ENCODE data around the gene SPATA12. TPM values are rescaled to one million over a fixed set of nuclear protein-coding genes. Genes with fewer than 3 reads are reported as not detected.

The SPATA12 gene
- total RNA-seq, 1 donor from 2014 or later: not detected

GRCh38 chr3:57108684-57109083, 48.2 kb downstream of the SPATA12 start:
- H3K27ac Mint-ChIP-seq: no peak overlapping the region
- H3K36me3 Mint-ChIP-seq (ENCODE audit: low read depth): no peaks in the 10 kb centered on the region
- no peaks in the 10 kb centered on the region for H3K9me3 Mint-ChIP-seq
- no peak overlapping the region for H3K4me3 Mint-ChIP-seq
- POLR2A ChIA-PET: no interaction called here
- H3K4me1 Mint-ChIP-seq: no peaks in the 10 kb centered on the region
- intact Hi-C loops (cut with micrococcal nuclease): no loop called here
- no peak for TF ChIP-seq CTCF (IDR thresholded peaks at IDR 0.05)
- DNase-seq: no peak
- ATAC-seq (ENCODE audit: low read depth): no peak
- peaks cover 6% of the 10 kb centered on the region for H3K27me3 Mint-ChIP-seq
- CTCF ChIA-PET: no interaction called here

- no peak overlapping the region for H3K27ac Mint-ChIP-seq
- no peaks in the 10 kb centered on the region for H3K36me3 Mint-ChIP-seq (ENCODE audit: low read depth)
- TF ChIP-seq CTCF (IDR thresholded peaks at IDR 0.05): no peak
- DNase-seq (no peak), ATAC-seq (ENCODE audit: low read depth) (no peak)
- H3K4me3 Mint-ChIP-seq: no peak overlapping the region
- no peaks in the 10 kb centered on the region for H3K4me1 Mint-ChIP-seq
- intact Hi-C loops (cut with micrococcal nuclease): no loop called here
- H3K27me3 Mint-ChIP-seq: peaks cover 10% of the 10 kb centered on the region
- POLR2A ChIA-PET: no interaction called here
- CTCF ChIA-PET: no interaction called here
- H3K9me3 Mint-ChIP-seq: no peaks in the 10 kb centered on the region
Observed at GRCh38 chr3:57109437-57110199, 49.2 kb downstream of the SPATA12 start.

GRCh38 chr3:57110214-57110613, 49.8 kb downstream of the SPATA12 start:
- Mint-ChIP-seq H3K4me3 (no peak overlapping the region), H3K9me3 (no peaks in the 10 kb centered on the region), H3K27me3 (peaks cover 10% of the 10 kb centered on the region), H3K27ac (no peak overlapping the region), H3K4me1 (no peaks in the 10 kb centered on the region), H3K36me3 (ENCODE audit: low read depth) (no peaks in the 10 kb centered on the region)
- ATAC-seq (ENCODE audit: low read depth): no peak
- TF ChIP-seq CTCF (IDR thresholded peaks at IDR 0.05): no peak
- ChIA-PET POLR2A (no interaction called here), CTCF (interaction anchor here (0.9 to 1.3 kb wide), 3 partner anchors 14 to 115 kb away, joined by 3 to 4 read pairs (median 4); no protein-coding TSS in a partner anchor)
- no peak for DNase-seq
- intact Hi-C loops (cut with micrococcal nuclease): no loop called here

GRCh38 chr3:57110798-57111197, 50.3 kb downstream of the SPATA12 start:
- TF ChIP-seq CTCF (IDR thresholded peaks at IDR 0.05): no peak
- peaks cover 10% of the 10 kb centered on the region for H3K27me3 Mint-ChIP-seq
- intact Hi-C loops (cut with micrococcal nuclease): no loop called here
- H3K27ac Mint-ChIP-seq: no peak overlapping the region
- CTCF ChIA-PET: interaction anchor here (0.9 to 1.3 kb wide), 3 partner anchors 15 to 115 kb away, joined by 3 to 4 read pairs (median 4); no protein-coding TSS in a partner anchor
- POLR2A ChIA-PET: no interaction called here
- H3K4me3 Mint-ChIP-seq: no peak overlapping the region
- no peaks in the 10 kb centered on the region for H3K4me1 Mint-ChIP-seq
- ATAC-seq (ENCODE audit: low read depth) (no peak), DNase-seq (no peak)
- no peaks in the 10 kb centered on the region for H3K36me3 Mint-ChIP-seq (ENCODE audit: low read depth)
- no peaks in the 10 kb centered on the region for H3K9me3 Mint-ChIP-seq

GRCh38 chr3:57112206-57112605, 51.7 kb downstream of the SPATA12 start:
- peaks cover 10% of the 10 kb centered on the region for H3K27me3 Mint-ChIP-seq
- no peak for DNase-seq
- ChIA-PET POLR2A (no interaction called here), CTCF (interaction anchor here (0.6 to 0.9 kb wide), 2 partner anchors 16 to 1084 kb away, joined by 3 to 5 read pairs; no protein-coding TSS in a partner anchor)
- no peak for ATAC-seq (ENCODE audit: low read depth)
- intact Hi-C loops (cut with micrococcal nuclease): no loop called here
- H3K4me3 Mint-ChIP-seq: no peak overlapping the region
- H3K36me3 Mint-ChIP-seq (ENCODE audit: low read depth): no peaks in the 10 kb centered on the region
- H3K27ac Mint-ChIP-seq: no peak overlapping the region
- no peaks in the 10 kb centered on the region for H3K4me1 Mint-ChIP-seq
- no peaks in the 10 kb centered on the region for H3K9me3 Mint-ChIP-seq
- no peak for TF ChIP-seq CTCF (IDR thresholded peaks at IDR 0.05)

Data from activated B cell treated with CpG ODN at 0.5 μM for 24 hours (primary cell).